GM19455 (cell line): Measurements from ENCODE around the gene CUTC.
A peak's percentile ranks its signal among the peaks of the same experiment; 100 is the strongest.
"Not testable (repeated sequence)": the region's sequence is repeated elsewhere in the genome, so short reads cannot be mapped to it uniquely, and the experiment has no call there.

Experiments used
- ATAC-seq: cut with Tn5 transposase; IDR thresholded peaks from one replicate; pipeline ENCODE4 v1.9.1; 2021; ENCODE audit not compliant: unreplicated experiment

The CUTC gene

DNA sequence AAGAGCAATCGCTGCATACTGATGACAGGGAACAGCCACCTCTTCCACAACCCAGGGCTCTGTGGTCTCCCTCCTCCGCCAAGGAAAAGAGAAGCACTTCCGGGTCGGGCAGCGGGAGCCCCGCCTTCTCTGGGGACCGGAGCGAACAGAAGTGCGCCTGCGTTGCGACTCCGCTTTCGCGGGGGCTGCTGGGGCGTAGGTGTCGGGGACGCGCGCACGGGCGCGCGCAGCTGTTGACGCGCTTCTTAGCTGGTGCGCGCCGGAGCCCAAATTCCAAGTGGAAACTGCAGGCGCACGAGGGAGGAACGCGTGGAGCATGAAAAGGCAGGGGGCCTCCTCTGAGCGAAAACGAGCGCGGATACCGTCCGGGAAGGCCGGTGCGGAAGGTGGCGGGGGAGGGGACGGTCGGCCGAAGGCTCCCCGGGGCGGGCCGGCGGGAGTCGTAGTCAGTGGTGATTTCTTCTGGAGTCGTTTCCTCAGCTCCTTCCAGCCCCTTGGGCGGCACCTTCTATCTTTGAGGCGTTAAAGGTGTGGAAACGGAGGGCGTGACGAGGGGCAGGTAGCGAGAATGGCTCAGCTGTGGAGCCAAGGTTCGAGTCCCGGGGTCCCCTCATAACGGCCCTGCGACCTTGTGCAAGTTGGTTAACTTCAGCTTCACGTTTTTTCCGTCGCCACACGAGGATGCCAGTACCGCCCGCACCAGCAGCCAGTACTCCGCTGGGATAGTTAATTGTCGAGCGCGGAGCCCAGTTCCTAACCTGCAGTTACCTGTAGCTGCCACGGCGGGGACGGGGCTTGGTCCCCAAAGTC lies at the start of gene CUTC, which contains the start of gene COX15:
Gene CUTC (plus strand): TSS at position 202 of the 810 bp plus-strand sequence. CDS start 115 bp downstream, at position 317.
Gene COX15 (minus strand): TSS at position 95 of the 810 bp plus-strand sequence. CDS start 78 bp downstream, at position 17.
- peak; percentile 83 for ATAC-seq

DNA sequence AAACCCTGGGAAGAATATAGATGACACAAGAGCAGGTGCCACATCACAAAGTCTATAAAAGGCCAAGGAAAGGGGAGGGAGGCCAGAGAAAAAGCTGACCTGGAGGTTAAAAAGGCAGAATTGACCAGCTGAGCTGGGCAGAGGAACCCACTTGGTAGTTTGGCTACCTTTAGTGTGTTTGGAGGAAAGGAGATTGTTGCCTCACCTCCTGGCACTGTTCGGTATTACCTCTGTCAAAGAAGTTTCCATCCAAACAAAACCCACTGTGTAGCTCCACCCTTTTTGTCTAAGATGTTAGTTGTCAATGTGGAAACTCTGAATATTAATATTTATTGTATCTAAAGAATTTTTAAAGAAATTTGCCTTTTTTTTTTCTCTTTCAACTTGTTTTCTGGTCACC lies 49.3 kb upstream of the CUTC start:
- no peak for ATAC-seq

DNA sequence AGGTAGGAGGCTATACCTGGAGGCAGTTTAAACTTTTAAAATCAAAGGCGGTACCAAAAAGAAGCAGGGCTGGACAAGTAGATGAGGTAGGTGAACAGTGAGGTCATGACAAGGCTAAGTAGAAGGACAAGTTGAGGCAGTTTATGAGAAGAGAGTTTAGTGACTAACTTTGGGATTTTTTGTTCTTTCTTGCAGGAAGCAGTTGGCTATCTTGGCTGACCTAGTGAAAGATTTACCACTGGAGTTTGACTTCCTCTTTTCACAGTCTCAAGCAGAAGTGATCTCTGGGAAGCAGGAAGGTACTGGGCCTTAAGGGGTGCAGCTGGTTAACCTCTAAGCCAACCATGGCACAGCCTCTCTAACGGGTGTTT lies 46.5 kb upstream of the CUTC start:
- ATAC-seq = no peak

- ATAC-seq = no peak
These were observed 42.6 kb upstream of the CUTC start for GRCh38 chr10:99689461-99689860.

DNA sequence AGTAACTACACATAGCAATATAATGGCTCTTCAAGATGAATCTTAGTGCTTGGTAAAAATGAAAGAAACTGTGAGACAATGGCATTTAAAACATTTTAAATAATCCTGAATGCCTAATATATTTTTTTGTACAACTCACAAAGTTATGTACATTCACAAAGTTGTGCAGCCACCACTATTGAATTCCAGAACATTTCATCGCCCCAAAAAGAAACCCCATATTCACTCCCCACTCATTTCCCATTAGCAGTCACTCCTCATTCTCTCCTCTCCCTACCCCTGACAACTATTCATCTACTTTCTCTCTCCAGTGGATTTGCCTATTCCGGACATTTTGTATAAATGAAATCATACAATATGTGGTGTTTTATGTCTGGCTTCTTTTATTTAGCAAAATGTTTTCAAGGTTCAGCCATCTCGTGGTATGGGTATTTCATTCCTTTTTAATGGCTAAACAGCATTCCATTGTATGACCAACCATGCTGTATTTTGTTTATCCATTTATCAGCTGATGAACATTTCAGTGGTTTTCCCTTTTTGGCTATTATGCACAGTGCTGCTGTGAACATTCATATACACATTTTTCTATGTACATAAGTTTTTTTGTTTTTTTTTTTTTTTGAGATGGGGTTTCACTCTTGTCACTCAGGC lies 38.0 kb upstream of the CUTC start:
- ATAC-seq = no peak

GRCh38 chr10:99695761-99696160 lies 36.3 kb upstream of the CUTC start:
- no peak for ATAC-seq

- ATAC-seq = no peak
These were observed 33.4 kb upstream of the CUTC start for GRCh38 chr10:99698504-99699080.

DNA sequence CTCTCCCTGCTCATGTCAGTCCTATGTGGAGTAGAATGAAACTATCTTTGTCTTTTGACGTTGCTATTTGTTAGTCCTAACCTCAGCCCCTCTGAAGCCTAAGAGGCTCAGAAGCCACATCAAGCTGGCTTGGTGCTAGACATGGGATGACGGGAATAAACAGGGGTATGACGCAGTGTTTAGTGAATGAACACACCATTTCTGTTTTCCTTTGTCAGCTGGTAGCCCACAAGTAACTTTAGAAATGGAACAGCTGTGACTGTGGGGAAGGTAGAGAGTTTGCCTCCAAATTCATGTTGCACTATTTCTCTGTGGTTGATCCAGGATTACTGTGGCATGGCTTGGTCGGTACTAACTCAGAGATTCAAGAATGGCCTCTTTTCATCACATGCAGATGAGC lies 31.4 kb upstream of the CUTC start:
- ATAC-seq = no peak

DNA sequence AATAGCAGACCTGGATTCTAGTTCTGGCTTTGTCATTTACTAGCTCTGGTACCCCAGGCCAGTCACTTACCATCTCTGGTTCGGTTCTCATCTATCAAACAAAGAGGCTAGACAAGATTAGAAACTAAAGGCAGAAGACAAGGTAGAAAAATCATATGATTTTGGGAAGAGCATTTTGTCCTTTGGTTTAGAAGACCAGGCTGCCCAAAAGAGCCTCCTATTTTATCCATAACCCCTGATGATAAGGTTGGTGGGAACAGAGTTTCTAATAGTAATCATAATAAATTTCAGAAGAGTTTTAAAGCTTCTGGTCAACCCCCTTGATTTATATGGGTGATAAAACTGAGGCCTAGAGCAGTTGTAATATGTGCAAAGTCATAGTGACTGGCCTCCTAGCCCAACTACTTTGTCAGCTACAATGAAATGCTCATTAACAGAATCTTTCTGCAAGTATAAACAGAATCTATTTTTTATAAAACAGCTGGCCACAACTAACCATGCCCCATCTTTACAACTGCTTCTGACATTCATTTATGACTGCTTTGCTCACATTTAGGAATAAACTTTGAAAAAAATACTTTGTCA lies 23.5 kb upstream of the CUTC start:
- ATAC-seq = no peak

GRCh38 chr10:99709480-99710229 lies 22.4 kb upstream of the CUTC start:
- ATAC-seq = peak; percentile 62

DNA sequence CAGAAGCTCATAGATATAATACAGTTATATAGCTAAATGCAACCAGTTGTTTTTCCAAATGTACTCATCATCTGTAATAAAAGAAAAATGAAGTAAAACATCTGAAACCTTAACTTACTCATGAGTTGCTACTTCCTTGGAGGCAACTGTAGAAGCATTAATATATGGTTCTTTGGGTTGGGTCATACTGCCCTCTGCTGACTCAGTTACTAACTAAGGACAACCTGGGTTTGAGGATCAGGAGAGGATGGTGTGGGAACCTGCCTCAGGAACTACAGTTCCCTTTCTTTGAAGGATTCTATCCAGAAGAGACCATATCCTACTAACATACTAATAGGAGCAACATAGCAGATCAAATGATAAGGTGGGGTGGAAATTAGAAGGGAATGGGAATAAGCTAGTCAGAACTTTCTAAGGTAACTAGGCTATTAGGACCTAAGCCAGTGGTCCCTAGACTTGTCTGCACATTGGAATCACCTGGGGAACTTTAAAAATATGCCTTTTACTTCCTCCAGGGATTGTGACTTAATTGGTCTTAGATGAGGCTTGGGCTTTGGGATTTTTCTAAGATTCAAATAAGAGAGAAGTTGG lies 20.8 kb upstream of the CUTC start:
- ATAC-seq = no peak

- no peak for ATAC-seq
These were observed 17.6 kb upstream of the CUTC start for GRCh38 chr10:99714446-99714845.

GRCh38 chr10:99720387-99720786 lies 11.6 kb upstream of the CUTC start:
- no peak for ATAC-seq

DNA sequence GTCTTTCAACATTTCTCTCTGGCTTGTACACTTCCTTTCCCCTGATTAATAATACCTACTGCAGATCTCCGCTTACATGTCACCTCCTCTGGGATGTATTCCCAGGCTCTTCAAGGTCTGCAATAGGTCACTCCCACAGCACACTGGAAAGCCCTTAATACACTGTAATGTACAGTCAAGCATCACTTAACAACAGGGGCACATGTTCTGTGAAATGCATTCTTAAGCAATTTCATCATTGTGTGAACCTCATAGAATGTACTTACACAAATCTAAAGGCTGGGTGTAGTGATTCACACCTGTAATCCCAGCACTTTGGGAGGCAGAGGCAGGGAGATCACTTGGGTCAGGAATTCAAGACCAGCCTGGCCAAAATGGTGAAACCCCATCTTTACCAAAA lies 2.0 kb upstream of the CUTC start:
- no peak for ATAC-seq

DNA sequence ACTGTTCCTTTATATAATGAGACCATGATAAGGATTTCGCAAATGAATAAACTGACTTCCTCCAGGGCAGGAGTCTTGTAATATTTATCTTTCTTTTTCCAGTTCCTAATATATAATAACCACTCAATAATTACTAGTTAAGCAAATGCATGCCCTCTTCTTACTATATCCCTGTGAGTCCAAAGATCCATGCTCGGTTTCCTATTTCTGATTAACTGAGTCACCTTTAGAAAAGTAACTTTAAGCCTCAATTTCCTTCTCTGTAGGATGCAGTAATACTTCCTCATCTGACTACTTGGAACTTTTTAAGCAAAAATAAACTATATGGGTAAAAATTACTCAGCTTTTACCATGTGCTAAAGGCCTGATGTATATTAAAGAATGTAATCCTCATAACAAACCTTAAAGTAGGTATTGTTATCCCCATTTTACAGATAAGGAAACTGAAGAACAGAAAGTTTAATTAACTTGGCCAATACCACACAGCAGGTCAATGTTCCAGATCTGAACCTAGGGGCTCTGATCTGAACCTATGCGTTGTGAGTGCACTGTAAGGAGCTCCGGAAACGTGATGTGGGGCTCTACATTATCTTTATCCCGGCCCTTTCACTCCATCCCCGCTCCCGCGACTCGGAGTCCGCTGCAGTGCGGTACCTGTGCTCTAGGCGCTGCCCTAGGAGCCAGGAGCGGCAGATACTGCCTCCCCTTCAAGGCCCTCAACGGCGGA lies 565 bp upstream of the CUTC start:
- peak; percentile 32 for ATAC-seq

GRCh38 chr10:99733366-99733765 lies 1.3 kb downstream of the CUTC start:
- ATAC-seq = no peak

DNA sequence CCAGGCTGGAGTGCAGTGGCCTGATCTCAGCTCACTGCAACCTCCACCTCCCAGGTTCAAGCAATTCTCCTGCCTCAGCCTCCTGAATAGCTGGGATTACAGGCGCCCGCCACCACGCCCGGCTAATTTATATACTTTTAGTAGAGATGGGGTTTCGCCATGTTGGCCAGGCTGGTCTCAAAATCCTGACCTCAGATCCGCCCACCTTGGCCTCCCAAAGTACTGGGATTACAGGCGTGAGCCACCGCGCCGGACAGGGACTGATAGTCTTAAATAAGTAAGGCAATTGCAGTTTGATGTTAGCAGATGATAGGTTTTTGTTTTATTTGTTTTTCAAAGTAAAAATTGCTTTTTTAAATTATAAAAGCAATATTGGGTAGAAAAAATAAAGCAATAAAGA lies 2.1 kb downstream of the CUTC start:
- not testable (repeated sequence) for ATAC-seq

DNA sequence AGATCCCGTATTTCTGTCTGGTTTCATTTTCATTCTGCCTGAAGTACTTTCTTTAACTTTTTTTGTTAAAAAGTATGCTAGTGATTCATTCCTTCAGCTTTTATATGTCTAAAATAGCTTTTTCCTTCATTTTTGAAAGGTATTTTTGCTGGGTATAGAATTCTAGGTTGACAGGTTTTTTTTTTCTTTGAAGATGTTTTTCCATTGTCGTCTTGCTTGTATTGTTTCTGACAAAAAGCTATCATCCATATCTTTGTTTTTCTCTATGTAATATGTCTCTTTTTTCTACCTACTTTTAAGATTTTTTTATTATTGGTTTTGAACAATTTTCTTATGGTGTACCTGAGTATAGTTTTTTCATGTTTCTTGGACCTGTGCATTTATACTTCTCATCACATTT lies 8.2 kb downstream of the CUTC start:
- ATAC-seq = no peak

- no peak for ATAC-seq
These were observed 9.0 kb downstream of the CUTC start for GRCh38 chr10:99740933-99741559.

DNA sequence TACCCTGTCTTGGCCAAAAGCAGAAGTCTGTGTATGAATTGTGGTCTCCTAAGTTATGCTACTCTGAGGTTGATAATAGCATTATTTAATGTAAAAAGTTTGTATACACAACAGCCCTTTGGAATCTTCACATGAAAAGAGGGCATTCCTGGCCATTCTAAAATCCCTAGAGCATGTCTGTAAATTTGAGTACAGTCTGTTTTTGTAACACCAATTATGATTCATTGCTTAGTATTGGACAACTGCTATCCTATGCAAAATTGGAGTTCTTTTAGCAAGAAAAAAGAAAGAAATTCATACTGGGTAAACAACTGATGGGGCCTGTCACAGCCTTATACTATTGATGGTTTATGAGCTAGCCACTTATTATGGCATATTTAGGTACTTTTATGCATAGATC lies 10.2 kb downstream of the CUTC start:
- ATAC-seq = no peak
